Body of pancreas (tissue), 4 donors: Measurements from ENCODE around the gene ADAMTSL4. TPM values are rescaled to one million over a fixed set of nuclear protein-coding genes. Genes with fewer than 3 reads are reported as not detected.

Experiments
- ATAC-seq: fragments of 150-250 bp; one replicate; pipeline ENCODE4 v1.9.1; 2016
- DNase-seq, 4 donors: peaks; one replicate each; pipeline ENCODE4 v3.0.0-alpha.2; 2019
- H3K27ac ChIP-seq, 4 donors: fragments of 200-600 bp; sonication (generic); 1 replicate in 3 of 4; 2 replicates in 1 of 4; pipeline versions ENCODE4 v1.5.1 to v1.6.1; 2016 to 2019; ENCODE audit warnings: mild to moderate bottlenecking in 1 of 4, mixed read lengths in 1 of 4, moderate library complexity in 1 of 4
- H3K27me3 ChIP-seq, 2 donors: fragments of 200-600 bp; sonication (generic); one replicate each; pipeline ENCODE4 v1.6.0; 2016; ENCODE audit warnings: mild to moderate bottlenecking in 1 of 2
- H3K36me3 ChIP-seq, 2 donors: fragments of 200-600 bp; sonication (generic); replicated peaks in 1 of 2; 2 replicates each; pipeline ENCODE4 v1.5.1; 2016; ENCODE audit warnings: low read depth in 2 of 2; ENCODE audit not compliant: insufficient read depth in 1 of 2
- H3K4me1 ChIP-seq: fragments of 200-600 bp; sonication (generic); one replicate; pipeline ENCODE4 v1.6.0; 2016
- H3K4me3 ChIP-seq, 2 donors: fragments of 200-600 bp; sonication (generic); 1 replicate in 1 of 2; 2 replicates in 1 of 2; pipeline ENCODE4 v1.5.1; 2016 to 2019
- H3K9me3 ChIP-seq, 3 donors: fragments of 200-600 bp; sonication (generic); 1 replicate in 2 of 3; 2 replicates in 1 of 3; pipeline ENCODE4 v1.5.1; 2016
- CTCF ChIP-seq, 7 experiments: fragments of 450-650 bp in 4 of 7; fragments of 200-600 bp in 3 of 7; sonication (generic) in 3 of 7; IDR thresholded peaks; one replicate each; pipeline ENCODE4 v1.5.1; 2016 to 2019; ENCODE audit warnings: antibody characterized with exemption in 7 of 7
- POLR2A ChIP-seq, 3 donors: fragments of 450-650 bp; IDR thresholded peaks; one replicate each; pipeline ENCODE4 v1.6.1; 2016; ENCODE audit warnings: antibody characterized with exemption in 3 of 3, mild to moderate bottlenecking in 2 of 3
- WGBS, 2 donors: methylation state at CpG; one replicate each; pipeline ENCODE4 v1.1.5; 2017; 5-methylcytosine and 5-hydroxymethylcytosine counted together
- intact Hi-C: fragments of 100-400 bp; cut with DNase I; formaldehyde crosslinking; loops from one replicate; pipeline ENCODE4 v1.15.1; 2023
- total RNA-seq, 2 donors: library from RNA; depleted of rRNA; stranded (reverse); fragments of >200 nt; gene quantifications; one replicate each; pipeline ENCODE4 v1.1.0, GENCODE V29; 2016

Gene ADAMTSL4
- total RNA-seq, 2 donors from 2014 or later, result 4.7 to 7.6 TPM

GRCh38 chr1:150550222-150551050, 1.2 kb downstream of the ADAMTSL4 start:
- peaks cover 29% of the 10 kb centered on the region for H3K4me1 ChIP-seq
- TF ChIP-seq POLR2A (IDR thresholded peaks at IDR 0.05) (no peak), CTCF (IDR thresholded peaks at IDR 0.05) (no peak)
- H3K27me3 ChIP-seq, result no peaks in the 10 kb centered on the region
- H3K4me3 ChIP-seq, result no peak overlapping the region
- no peaks in the 10 kb centered on the region for H3K9me3 ChIP-seq
- DNase-seq, result peak in 1 of 4 donors; percentile 10
- WGBS, 2 donors, result 64 to 66% methylated on average over 22 of the region's 22 CpGs
- H3K27ac ChIP-seq, result peak overlapping the region in 2 of 4 donors; percentile 34 to 52
- no peaks in the 10 kb centered on the region for H3K36me3 ChIP-seq
- ATAC-seq, result no peak
- intact Hi-C loops, result loop anchor here (10.0 kb wide), 1 partner anchor 86 kb away; no protein-coding TSS in a partner anchor

- H3K27ac ChIP-seq, result peak overlapping the region in 2 of 4 donors; percentile 34 to 52
- no peaks in the 10 kb centered on the region for H3K27me3 ChIP-seq
- WGBS, 2 donors, result 68 to 89% methylated on average over 10 to 11 of the region's 11 CpGs
- H3K4me1 ChIP-seq, result peaks cover 29% of the 10 kb centered on the region
- TF ChIP-seq POLR2A (IDR thresholded peaks at IDR 0.05) (no peak), CTCF (IDR thresholded peaks at IDR 0.05) (no peak)
- H3K9me3 ChIP-seq, result no peaks in the 10 kb centered on the region
- ATAC-seq (no peak), DNase-seq (peak in 1 of 4 donors; percentile 33)
- no peak overlapping the region for H3K4me3 ChIP-seq
- H3K36me3 ChIP-seq, result no peaks in the 10 kb centered on the region
- intact Hi-C loops, result loop anchor here (10.0 kb wide), 1 partner anchor 86 kb away; no protein-coding TSS in a partner anchor
Measured at GRCh38 chr1:150551051-150551783, 2.0 kb downstream of the ADAMTSL4 start.

GRCh38 chr1:150551784-150552127, 2.5 kb downstream of the ADAMTSL4 start:
- DNase-seq (no peak), ATAC-seq (no peak)
- Histone ChIP-seq H3K4me3 (no peak overlapping the region), H3K36me3 (no peaks in the 10 kb centered on the region), H3K27me3 (no peaks in the 10 kb centered on the region), H3K27ac (peak overlapping the region in 3 of 4 donors; percentile 9 to 58 (median 51)), H3K4me1 (peaks cover 29% of the 10 kb centered on the region), H3K9me3 (no peaks in the 10 kb centered on the region)
- intact Hi-C loops, result loop anchor here (10.0 kb wide), 1 partner anchor 87 kb away; no protein-coding TSS in a partner anchor
- TF ChIP-seq CTCF (IDR thresholded peaks at IDR 0.05), result no peak
- WGBS, 2 donors, result 23 to 71% methylated on average over 1 of the region's 1 CpG

GRCh38 chr1:150552128-150552910, 3.1 kb downstream of the ADAMTSL4 start:
- Histone ChIP-seq H3K4me3 (no peak overlapping the region), H3K36me3 (no peaks in the 10 kb centered on the region), H3K4me1 (peaks cover 29% of the 10 kb centered on the region), H3K27me3 (no peaks in the 10 kb centered on the region), H3K27ac (peak overlapping the region in 3 of 4 donors; percentile 9 to 58 (median 51)), H3K9me3 (no peaks in the 10 kb centered on the region)
- intact Hi-C loops, result loop anchor here (10.0 kb wide), 1 partner anchor 88 kb away; no protein-coding TSS in a partner anchor
- TF ChIP-seq CTCF (IDR thresholded peaks at IDR 0.05), result no peak
- peak in 1 of 3 donors; percentile 28 for TF ChIP-seq POLR2A (IDR thresholded peaks at IDR 0.05)
- ATAC-seq (peak; percentile 28), DNase-seq (peak in 3 of 4 donors; percentile 60 to 86 (median 71))
- 37 to 42% methylated on average over 13 of the region's 13 CpGs for WGBS, 2 donors
